ENCODE measurements around the gene TBX4.

TBX4 gene

GRCh38 chr17:61528171-61528570, 75.9 kb downstream of the TBX4 start:
- Histone ChIP-seq H3K4me1 (ENCODE audit: control insufficient read depth in 2 of 2, insufficient read depth in 2 of 2, low read length in 2 of 2) (no peaks in the 10 kb centered on the region), H3K9ac (ENCODE audit: low read depth in 1 of 2, low read length in 2 of 2) (no peak overlapping the region), H3K36me3 (ENCODE audit: control insufficient read depth in 2 of 2, insufficient read depth in 2 of 2, low read length in 2 of 2) (no peaks in the 10 kb centered on the region), H3K4me3 (ENCODE audit: low read length in 2 of 2) (no peak overlapping the region), H3K27ac (ENCODE audit: low read depth in 2 of 2, low read length in 2 of 2) (no peak overlapping the region), H3K9me3 (ENCODE audit: control insufficient read depth in 2 of 2, low read length in 2 of 2) (no peaks in the 10 kb centered on the region), H3K27me3 (ENCODE audit: control insufficient read depth in 2 of 2, insufficient read depth in 2 of 2, low read length in 2 of 2) (peaks cover 0 to under 1% of the 10 kb centered on the region in 2 donors)

- Histone ChIP-seq H3K9me3 (ENCODE audit: control insufficient read depth in 2 of 2, low read length in 2 of 2) (no peaks in the 10 kb centered on the region), H3K27me3 (ENCODE audit: control insufficient read depth in 2 of 2, insufficient read depth in 2 of 2, low read length in 2 of 2) (peaks cover 0 to 3% of the 10 kb centered on the region in 2 donors), H3K27ac (ENCODE audit: low read depth in 2 of 2, low read length in 2 of 2) (no peak overlapping the region), H3K4me1 (ENCODE audit: control insufficient read depth in 2 of 2, insufficient read depth in 2 of 2, low read length in 2 of 2) (no peaks in the 10 kb centered on the region), H3K9ac (ENCODE audit: low read depth in 1 of 2, low read length in 2 of 2) (no peak overlapping the region), H3K4me3 (ENCODE audit: low read length in 2 of 2) (no peak overlapping the region), H3K36me3 (ENCODE audit: control insufficient read depth in 2 of 2, insufficient read depth in 2 of 2, low read length in 2 of 2) (no peaks in the 10 kb centered on the region)
Measured at GRCh38 chr17:61531223-61531622, 79.0 kb downstream of the TBX4 start.

- H3K27ac ChIP-seq (ENCODE audit: low read depth in 2 of 2, low read length in 2 of 2): no peak overlapping the region
- H3K4me1 ChIP-seq (ENCODE audit: control insufficient read depth in 2 of 2, insufficient read depth in 2 of 2, low read length in 2 of 2): no peaks in the 10 kb centered on the region
- no peaks in the 10 kb centered on the region for H3K9me3 ChIP-seq (ENCODE audit: control insufficient read depth in 2 of 2, low read length in 2 of 2)
Measured at GRCh38 chr17:61532826-61533225, 80.6 kb downstream of the TBX4 start.

GRCh38 chr17:61533797-61534196, 81.6 kb downstream of the TBX4 start:
- Histone ChIP-seq H3K27ac (ENCODE audit: low read depth in 2 of 2, low read length in 2 of 2) (no peak overlapping the region), H3K9me3 (ENCODE audit: control insufficient read depth in 2 of 2, low read length in 2 of 2) (no peaks in the 10 kb centered on the region), H3K4me3 (ENCODE audit: low read length in 2 of 2) (no peak overlapping the region), H3K36me3 (ENCODE audit: control insufficient read depth in 2 of 2, insufficient read depth in 2 of 2, low read length in 2 of 2) (no peaks in the 10 kb centered on the region), H3K27me3 (ENCODE audit: control insufficient read depth in 2 of 2, insufficient read depth in 2 of 2, low read length in 2 of 2) (peaks cover 0 to 3% of the 10 kb centered on the region in 2 donors), H3K9ac (ENCODE audit: low read depth in 1 of 2, low read length in 2 of 2) (no peak overlapping the region), H3K4me1 (ENCODE audit: control insufficient read depth in 2 of 2, insufficient read depth in 2 of 2, low read length in 2 of 2) (no peaks in the 10 kb centered on the region)

More at GRCh38 chr17:61532826-61533225, 80.6 kb downstream of the TBX4 start:
- Histone ChIP-seq H3K4me3 (ENCODE audit: low read length in 2 of 2) (no peak overlapping the region), H3K9ac (ENCODE audit: low read depth in 1 of 2, low read length in 2 of 2) (no peak overlapping the region), H3K27me3 (ENCODE audit: control insufficient read depth in 2 of 2, insufficient read depth in 2 of 2, low read length in 2 of 2) (peaks cover 0 to 3% of the 10 kb centered on the region in 2 donors), H3K36me3 (ENCODE audit: control insufficient read depth in 2 of 2, insufficient read depth in 2 of 2, low read length in 2 of 2) (no peaks in the 10 kb centered on the region)

- Histone ChIP-seq H3K9ac (ENCODE audit: low read depth in 1 of 2, low read length in 2 of 2) (no peak overlapping the region), H3K27me3 (ENCODE audit: control insufficient read depth in 2 of 2, insufficient read depth in 2 of 2, low read length in 2 of 2) (peaks cover 0 to 3% of the 10 kb centered on the region in 2 donors), H3K36me3 (ENCODE audit: control insufficient read depth in 2 of 2, insufficient read depth in 2 of 2, low read length in 2 of 2) (no peaks in the 10 kb centered on the region), H3K9me3 (ENCODE audit: control insufficient read depth in 2 of 2, low read length in 2 of 2) (no peaks in the 10 kb centered on the region), H3K27ac (ENCODE audit: low read depth in 2 of 2, low read length in 2 of 2) (no peak overlapping the region), H3K4me1 (ENCODE audit: control insufficient read depth in 2 of 2, insufficient read depth in 2 of 2, low read length in 2 of 2) (no peaks in the 10 kb centered on the region), H3K4me3 (ENCODE audit: low read length in 2 of 2) (no peak overlapping the region)
Measured at GRCh38 chr17:61534414-61534813, 82.2 kb downstream of the TBX4 start.

Data from mucosa of rectum (tissue), 2 donors.